ENCODE results near the gene POLR2H. TPM values are rescaled to one million over a fixed set of nuclear protein-coding genes. Genes with fewer than 3 reads are reported as not detected.

POLR2H gene
- 10 to 100 TPM; 26.8 to 34.4 TPM for total RNA-seq
- long read RNA-seq, partial matches to known transcripts = 5 of 7 reads
- long read RNA-seq, other reads (novel, unspliced or antisense) = 1 of 7 reads

DNA sequence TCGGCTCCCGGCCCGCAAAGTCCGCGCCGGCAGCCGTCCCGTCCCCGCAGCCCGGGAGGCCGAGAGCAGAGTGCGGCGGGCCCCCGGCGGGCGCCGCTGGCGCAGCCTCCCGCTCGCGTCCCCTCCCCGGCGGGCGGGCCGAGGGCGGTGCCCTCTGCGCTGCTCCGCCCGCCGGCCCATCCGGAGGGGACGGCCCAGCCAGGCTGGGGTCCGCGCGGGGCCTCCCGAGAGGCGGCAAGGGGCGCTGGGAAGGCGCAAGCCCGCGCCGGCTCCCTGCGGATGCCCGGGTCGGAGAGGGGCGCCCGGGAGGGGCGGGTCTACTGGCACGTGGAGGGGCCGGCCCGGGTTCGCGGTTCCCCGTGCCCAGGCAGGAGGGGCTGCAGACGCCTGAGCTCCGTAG is at the start of gene POLR2H, which contains the start of gene CLCN2:
Gene POLR2H, plus strand, starts transcription at position 179 of the 400 bp plus-strand sequence. CDS start 1,783 bp downstream, outside the sequence.
Gene CLCN2, minus strand, starts transcription at position 74 of the 400 bp plus-strand sequence. CDS start 126 bp downstream, outside the sequence.
- ATAC-seq = peak; percentile 72 to 74
- peak; percentile 70 for DNase-seq
- intact Hi-C loops (cut with DNase I) = no loop called here

DNA sequence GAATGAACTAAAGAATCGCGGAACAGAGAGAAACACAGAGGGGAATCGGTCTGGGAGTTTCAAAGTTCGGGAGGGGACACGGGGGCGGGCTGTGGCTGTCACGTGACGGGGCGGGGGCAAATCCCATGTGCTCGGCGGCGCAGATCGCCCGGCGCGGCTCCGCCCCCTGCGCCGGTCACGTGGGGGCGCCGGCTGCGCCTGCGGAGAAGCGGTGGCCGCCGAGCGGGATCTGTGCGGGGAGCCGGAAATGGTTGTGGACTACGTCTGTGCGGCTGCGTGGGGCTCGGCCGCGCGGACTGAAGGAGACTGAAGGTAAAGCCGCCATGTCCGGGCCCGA is 47.2 kb upstream of the POLR2H start, which contains the start of gene EIF4G1:
Gene EIF4G1, plus strand, starts transcription at position 244 of the 337 bp plus-strand sequence. CDS start 1,191 bp downstream, outside the sequence.
- ATAC-seq = peak; percentile 90 to 93
- peak; percentile 96 for DNase-seq
- intact Hi-C loops (cut with DNase I) = no loop called here

DNA sequence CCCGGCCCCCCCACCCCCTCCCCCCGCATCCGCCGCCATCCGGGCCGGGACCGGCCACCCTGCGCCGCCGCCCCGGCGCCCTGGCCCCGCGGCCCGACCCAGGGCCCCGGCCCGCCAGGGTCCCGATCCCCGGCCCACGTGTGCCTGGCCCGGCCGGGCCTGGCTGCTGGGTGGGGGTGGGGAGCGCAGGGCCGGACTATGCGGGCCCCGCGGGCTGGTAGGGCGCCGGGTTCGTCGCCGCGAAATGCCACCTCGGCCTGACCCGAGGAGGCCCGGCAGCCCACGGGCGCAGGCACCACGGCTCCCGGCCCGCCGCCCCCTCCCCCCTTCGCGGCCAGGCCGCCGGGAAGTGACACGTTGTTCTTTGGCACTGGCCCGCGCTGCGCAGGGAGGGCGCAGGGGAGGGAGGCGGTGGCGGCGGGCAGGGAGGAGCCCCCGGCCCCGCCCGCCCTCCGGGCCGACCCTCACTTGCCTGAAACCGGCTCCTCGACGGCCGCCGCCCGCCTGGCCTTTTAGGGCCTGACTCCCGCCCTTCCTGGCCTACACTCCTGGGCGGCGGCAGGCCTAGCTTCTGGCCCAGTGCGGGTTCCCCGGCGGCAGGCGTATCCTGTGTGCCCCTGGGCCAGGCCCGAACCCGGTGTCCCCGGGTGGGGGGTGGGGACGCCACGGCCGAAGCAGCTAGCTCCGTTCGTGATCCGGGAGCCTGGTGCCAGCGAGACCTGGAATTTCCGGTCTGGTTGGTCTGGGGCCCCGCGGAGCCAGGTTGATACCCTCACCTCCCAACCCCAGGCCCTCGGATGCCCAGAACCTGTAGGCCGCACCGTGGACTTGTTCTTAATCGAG is 46.6 kb upstream of the POLR2H start:
- ATAC-seq = peak; percentile 82 to 84
- intact Hi-C loops (cut with DNase I) = no loop called here

DNA sequence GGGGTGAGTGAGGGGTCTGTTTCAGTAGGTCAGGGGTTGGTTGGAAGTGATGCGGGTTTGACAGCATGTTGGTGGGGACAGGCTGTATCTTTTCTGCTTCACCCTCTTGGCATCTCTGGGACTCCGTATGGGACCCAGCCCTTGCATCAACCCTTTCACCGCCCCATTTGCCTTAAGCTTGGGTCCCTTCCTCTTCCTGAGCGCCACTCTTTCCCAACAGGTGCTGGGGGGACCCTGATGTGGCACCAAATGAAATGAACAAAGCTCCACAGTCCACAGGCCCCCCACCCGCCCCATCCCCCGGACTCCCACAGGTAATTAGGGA is 46.0 kb upstream of the POLR2H start:
- DNase-seq = no peak
- no peak for ATAC-seq
- intact Hi-C loops (cut with DNase I) = no loop called here

More for the DNA sequence above, 46.6 kb upstream of the POLR2H start:
- DNase-seq = peak; percentile 94

DNA sequence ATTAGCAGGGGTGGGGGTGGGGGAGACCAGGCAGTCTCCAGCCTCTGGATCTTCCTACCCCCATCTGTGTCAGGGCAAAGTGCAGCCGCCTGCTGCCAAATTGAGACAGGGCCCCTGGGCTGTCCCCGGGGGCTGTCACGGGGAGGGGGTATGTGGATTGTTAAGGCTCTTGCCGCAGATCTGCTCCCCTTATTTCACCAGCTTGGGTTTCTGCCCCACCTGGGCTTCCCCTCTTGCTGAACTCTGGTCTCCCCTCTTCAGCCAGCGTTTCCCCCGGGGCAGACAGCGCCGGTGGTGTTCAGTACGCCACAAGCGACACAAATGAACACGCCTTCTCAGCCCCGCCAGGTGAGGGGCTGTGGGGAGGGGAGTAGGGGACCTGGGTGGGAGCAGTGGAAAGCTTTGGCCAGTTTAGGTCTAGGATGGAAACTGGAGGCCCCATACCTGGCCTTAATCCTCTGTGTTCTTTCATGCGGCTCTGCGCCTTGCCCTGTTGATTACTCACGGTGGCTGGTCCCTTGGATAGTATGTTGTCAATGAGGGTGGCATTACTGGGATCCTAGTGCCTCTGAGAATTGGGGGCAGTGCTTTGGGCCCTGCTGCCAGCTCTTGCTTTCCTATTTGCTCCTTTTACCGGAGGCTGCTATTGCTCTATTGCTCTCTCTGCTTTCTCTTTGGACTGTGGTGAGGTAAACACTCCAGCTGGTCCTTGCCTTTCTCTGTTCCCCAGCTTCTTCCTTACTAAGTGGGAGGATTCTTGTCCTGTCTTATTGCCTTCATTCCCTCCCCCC is 45.4 kb upstream of the POLR2H start:
- DNase-seq (no peak), ATAC-seq (no peak)
- intact Hi-C loops (cut with DNase I) = no loop called here

DNA sequence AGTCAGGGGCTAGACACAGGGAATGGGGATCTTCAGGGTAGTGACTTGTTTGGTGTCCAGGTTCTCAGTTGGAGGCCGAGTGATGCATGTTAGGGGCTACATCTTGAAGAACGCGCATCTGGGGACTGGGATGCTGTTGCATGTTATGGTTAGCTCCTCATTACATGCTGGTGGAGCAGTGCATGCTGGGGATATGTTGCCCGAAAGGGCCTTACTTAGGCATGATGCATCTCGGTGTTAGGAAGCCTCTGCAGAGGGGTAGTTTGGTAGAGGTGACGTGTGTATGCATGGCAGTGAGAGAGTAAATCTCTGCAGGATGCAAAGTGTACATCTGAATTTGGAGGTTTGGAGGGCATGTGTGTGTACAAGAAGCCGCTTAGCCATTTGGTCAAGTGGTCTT is 44.7 kb upstream of the POLR2H start:
- no peak for ATAC-seq
- DNase-seq = no peak
- intact Hi-C loops (cut with DNase I) = no loop called here

DNA sequence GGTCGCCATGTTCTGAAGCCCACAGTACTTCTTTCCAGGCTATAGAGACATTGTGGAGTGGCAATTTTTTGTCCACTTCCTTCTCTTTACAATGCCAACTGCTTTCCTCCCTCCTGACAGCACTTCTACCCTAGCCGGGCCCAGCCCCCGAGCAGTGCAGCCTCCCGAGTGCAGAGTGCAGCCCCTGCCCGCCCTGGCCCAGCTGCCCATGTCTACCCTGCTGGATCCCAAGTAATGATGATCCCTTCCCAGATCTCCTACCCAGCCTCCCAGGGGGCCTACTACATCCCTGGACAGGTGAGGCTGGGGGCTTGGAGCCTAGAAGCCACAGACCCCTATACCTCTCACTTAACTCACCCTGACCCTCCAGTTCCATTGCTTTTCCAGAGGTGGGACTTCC is 44.3 kb upstream of the POLR2H start:
- intact Hi-C loops (cut with DNase I) = no loop called here
- ATAC-seq (no peak), DNase-seq (no peak)

DNA sequence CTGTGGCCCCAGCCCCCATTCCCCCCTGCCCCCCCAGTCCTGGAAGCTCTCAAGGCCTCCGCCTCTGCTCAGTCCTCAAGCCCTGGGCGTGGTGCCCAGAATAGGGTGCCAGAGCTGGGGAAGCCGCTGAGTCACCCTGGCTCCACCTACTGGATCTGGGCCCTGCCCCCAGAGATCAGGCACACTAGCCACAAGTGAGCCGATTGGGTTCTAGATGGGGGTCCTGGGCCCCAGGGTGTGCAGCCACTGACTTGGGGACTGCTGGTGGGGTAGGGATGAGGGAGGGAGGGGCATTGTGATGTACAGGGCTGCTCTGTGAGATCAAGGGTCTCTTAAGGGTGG is 41.4 kb upstream of the POLR2H start:
- DNase-seq (peak; percentile 98), ATAC-seq (peak; percentile 91)
- intact Hi-C loops (cut with DNase I) = no loop called here

DNA sequence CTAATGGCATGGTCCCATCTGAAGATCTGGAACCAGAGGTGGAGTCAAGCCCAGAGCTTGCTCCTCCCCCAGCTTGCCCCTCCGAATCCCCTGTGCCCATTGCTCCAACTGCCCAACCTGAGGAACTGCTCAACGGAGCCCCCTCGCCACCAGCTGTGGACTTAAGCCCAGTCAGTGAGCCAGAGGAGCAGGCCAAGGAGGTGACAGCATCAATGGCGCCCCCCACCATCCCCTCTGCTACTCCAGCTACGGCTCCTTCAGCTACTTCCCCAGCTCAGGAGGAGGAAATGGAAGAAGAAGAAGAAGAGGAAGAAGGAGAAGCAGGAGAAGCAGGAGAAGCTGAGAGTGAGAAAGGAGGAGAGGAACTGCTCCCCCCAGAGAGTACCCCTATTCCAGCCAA is 39.8 kb upstream of the POLR2H start:
- ATAC-seq (no peak), DNase-seq (no peak)
- intact Hi-C loops (cut with DNase I) = no loop called here

DNA sequence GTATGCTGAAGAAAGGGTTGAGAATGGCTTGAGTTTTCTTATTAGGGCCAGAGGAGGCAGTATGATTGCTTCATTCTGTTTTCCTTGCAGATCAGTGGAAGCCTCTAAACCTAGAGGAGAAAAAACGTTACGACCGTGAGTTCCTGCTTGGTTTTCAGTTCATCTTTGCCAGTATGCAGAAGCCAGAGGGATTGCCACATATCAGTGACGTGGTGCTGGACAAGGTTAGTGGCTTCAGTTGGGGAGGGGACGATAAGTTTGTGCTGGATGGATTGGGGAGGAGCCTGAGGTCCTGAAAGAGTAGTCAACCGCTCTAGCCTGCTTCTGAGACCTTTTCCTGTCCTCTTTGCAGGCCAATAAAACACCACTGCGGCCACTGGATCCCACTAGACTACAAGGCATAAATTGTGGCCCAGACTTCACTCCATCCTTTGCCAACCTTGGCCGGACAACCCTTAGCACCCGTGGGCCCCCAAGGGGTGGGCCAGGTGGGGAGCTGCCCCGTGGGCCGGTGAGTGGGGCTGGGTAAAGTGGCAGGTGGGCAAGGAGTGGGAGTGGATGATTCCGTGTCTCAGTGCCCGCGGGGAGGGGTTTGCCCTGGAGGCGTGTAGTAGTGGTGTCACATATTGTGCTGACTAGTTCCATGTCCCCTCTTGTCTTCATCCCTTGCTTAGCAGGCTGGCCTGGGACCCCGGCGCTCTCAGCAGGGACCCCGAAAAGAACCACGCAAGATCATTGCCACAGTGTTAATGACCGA is 38.6 kb upstream of the POLR2H start:
- ATAC-seq (peak in 1 of 2 donors; percentile 20), DNase-seq (peak; percentile 70)
- intact Hi-C loops (cut with DNase I) = no loop called here

DNA sequence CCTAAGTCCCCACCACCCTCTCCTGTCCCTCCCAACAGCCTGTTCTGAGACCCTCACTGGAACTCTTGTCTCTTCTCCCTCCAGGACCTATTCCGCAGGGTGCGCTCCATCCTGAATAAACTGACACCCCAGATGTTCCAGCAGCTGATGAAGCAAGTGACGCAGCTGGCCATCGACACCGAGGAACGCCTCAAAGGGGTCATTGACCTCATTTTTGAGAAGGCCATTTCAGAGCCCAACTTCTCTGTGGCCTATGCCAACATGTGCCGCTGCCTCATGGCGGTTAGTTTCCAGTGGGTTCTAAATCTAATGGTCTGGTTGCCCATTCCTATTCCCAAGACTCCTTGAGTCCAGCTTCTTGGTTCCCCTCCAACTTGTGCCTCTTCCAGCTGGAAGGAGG is 37.8 kb upstream of the POLR2H start:
- DNase-seq = no peak
- intact Hi-C loops (cut with DNase I) = no loop called here
- no peak for ATAC-seq

DNA sequence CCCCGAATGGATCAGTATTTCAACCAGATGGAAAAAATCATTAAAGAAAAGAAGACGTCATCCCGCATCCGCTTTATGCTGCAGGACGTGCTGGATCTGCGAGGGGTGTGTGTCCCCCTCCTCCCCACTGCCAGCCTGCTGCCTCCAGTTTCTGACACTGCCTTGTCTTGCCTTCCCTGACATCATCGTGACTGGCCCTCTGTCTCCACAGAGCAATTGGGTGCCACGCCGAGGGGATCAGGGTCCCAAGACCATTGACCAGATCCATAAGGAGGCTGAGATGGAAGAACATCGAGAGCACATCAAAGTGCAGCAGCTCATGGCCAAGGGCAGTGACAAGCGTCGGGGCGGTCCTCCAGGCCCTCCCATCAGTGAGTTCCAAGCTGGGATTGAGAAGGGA is 36.2 kb upstream of the POLR2H start:
- ATAC-seq (no peak), DNase-seq (no peak)
- intact Hi-C loops (cut with DNase I) = no loop called here

DNA sequence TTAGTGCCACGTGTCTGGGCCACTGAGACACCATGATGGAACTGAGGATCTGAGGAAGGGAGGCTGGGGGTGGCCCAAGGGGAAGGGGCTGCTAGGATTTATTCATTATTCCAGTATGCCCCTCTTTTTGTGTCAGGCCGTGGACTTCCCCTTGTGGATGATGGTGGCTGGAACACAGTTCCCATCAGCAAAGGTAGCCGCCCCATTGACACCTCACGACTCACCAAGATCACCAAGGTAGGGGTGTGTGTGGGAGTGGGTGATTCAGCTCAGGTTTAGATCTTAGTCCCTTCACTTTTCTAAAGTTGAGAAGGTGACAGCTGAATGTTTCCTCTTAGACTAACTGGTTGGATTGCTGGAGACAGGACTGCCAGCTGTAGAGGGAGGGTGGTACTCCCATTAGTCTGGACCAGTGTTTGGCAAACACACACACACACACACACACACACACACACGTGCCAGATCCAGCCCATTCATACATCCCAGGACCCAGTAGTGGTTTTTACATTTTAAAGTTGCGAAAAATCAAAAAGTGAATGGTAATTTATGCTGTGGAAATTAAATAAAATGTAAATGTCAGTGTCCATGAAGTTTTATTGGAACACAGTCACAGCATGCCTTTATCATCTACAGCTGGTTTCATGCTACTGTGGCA is 35.7 kb upstream of the POLR2H start:
- DNase-seq = no peak
- intact Hi-C loops (cut with DNase I) = no loop called here
- ATAC-seq = no peak

DNA sequence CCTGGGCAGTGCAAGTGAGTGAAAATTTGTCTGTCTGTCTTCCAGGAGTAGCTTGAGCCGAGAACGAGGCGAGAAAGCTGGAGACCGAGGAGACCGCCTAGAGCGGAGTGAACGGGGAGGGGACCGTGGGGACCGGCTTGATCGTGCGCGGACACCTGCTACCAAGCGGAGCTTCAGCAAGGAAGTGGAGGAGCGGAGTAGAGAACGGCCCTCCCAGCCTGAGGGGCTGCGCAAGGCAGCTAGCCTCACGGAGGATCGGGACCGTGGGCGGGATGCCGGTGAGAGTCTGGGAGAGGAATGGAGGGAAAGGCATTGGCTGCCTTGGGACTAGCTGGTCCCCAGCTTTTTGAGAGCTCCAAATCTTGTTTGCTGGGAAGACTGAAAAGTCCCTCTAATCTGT is 34.3 kb upstream of the POLR2H start:
- ATAC-seq (no peak), DNase-seq (no peak)
- intact Hi-C loops (cut with DNase I) = no loop called here

DNA sequence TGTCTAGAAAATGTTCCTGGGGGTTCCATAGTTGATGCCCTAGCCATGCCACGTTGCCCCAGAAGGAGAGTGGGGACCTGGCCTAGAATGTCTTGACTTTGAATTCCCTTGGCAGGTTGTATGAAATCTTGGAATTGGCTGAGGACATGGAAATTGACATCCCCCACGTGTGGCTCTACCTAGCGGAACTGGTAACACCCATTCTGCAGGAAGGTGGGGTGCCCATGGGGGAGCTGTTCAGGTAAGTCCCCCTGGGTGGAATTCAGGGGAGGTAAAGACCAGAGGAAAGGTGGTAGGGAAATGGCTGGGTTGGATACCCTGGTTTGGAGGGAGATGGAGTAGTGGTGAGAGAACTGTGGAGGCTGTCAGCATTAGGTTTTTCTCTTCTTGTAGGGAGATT is 33.0 kb upstream of the POLR2H start:
- intact Hi-C loops (cut with DNase I) = no loop called here
- ATAC-seq = no peak

DNA sequence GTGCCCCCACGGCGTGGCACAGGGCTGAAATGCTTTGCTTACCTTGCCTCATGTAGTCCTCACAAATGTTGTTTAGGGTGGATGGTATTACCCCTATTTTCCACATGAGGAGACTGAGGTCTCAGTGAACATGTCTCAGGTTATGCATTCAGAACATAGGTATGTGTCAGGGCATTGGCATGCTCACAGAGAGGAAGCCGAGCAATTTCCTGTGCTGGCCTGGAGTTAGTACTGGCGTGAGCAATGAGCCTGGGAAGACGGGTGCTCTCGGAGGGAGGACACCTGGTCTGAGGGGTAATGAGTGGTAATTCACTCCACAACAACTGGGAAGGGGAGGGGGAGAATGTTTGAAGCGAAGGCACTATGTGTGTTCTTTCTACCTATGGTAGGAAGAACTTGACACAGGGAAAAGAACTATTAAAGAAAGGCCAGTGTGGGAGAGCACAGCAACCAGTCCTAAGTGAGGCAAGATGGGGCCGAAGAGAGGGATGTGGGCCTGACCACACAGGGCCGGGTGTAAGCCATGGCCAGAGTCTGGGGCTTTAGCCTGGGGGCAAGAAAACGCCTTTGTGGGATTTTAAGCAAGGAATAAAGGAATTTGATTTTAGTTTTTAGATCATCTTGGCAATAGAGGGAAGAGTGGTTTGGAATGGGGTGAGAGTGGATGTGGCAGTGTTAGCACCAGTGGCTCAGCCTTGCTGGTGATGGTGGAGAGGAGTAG is 29.0 kb upstream of the POLR2H start:
- intact Hi-C loops (cut with DNase I) = no loop called here
- no peak for DNase-seq
- no peak for ATAC-seq

More for the DNA sequence above, 33.0 kb upstream of the POLR2H start:
- no peak for DNase-seq

DNA sequence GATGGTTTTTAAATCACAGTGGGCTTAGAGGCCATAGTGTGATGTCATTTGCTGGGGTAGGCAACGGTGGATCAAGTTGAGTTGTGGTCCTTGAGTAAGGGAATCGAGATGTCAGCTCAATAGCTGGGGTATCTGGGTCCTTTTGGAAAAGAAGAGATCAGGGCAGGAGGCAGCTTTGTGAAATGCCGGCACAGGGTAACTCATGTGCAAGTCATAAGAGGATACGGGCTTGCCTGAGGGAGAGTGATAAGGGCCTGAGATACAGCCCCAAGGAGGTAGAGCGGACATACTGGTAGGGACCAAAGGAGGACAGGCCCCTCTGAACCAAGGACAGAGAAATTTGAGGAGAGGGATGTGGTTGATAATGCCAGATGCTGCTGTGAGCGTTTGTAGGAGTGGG is 28.3 kb upstream of the POLR2H start:
- no peak for DNase-seq

DNA sequence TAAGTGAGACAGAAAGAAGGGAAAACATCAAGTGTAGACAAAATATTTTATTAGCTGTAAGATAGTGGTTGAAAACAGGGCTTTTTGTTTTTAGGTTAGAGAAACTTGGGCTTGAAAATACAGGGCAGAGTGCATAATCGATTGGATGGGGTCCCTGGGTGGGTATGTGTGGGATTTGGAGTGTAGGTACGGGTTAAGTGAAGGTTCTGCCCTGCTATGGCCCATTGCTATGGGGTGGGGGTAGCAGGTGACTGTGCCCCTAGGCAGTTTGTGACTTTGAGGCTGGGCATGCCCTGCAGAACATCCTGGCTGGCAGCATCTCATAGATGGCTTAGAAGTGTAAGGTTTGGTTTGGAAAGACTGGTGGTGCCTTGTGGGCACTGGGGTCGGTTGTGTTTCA is 27.8 kb upstream of the POLR2H start:
- intact Hi-C loops (cut with DNase I) = no loop called here
- no peak for ATAC-seq
- no peak for DNase-seq

More for the DNA sequence above, 28.3 kb upstream of the POLR2H start:
- intact Hi-C loops (cut with DNase I) = no loop called here
- ATAC-seq = no peak
